Natural killer cell (primary cell): ENCODE measurements around the gene SMPD2. TPM values are rescaled to one million over a fixed set of nuclear protein-coding genes. Genes with fewer than 3 reads are reported as not detected.
"Not testable (repeated sequence)": the region's sequence is repeated elsewhere in the genome, so short reads cannot be mapped to it uniquely, and the experiment has no call there.

Source experiments
- ATAC-seq, 3 donors: fragments of 150-1000 bp in 2 of 3; fragments of 200-7000 bp in 1 of 3; cut with Tn5 transposase; 1 replicate in 1 of 3; 2 replicates in 2 of 3; pipeline ENCODE4 v1.10.0; 2021; ENCODE audit warnings: mild to moderate bottlenecking in 2 of 3, moderate library complexity in 2 of 3
- DNase-seq, 2 donors: peaks; one replicate each; pipeline versions ENCODE4 v3.0.0 to v3.0.0-alpha.2; 2013 to 2021; ENCODE audit warnings: mixed read lengths in 1 of 2
- H3K27ac ChIP-seq: one replicate; pipeline ENCODE4 v1.5.1; 2013; ENCODE audit warnings: mild to moderate bottlenecking, low read length
- H3K27me3 ChIP-seq: one replicate; pipeline ENCODE4 v1.6.1; 2013; ENCODE audit warnings: low read length; ENCODE audit not compliant: control insufficient read depth, insufficient read depth
- H3K36me3 ChIP-seq: one replicate; pipeline ENCODE4 v1.6.1; 2013; ENCODE audit warnings: low read length; ENCODE audit not compliant: control insufficient read depth, insufficient read depth
- H3K4me1 ChIP-seq: one replicate; pipeline ENCODE4 v1.6.1; 2013; ENCODE audit warnings: low read length; ENCODE audit not compliant: control insufficient read depth, insufficient read depth
- H3K4me3 ChIP-seq: one replicate; pipeline ENCODE4 v1.5.1; 2013; ENCODE audit warnings: low read length
- H3K9me3 ChIP-seq: one replicate; pipeline ENCODE4 v1.6.1; 2013; ENCODE audit warnings: low read length; ENCODE audit not compliant: control insufficient read depth, insufficient read depth
- H3K27ac Mint-ChIP-seq, 2 donors: one replicate each; pipeline ENCODE4 v1.8.0; 2022; ENCODE audit warnings: mild to moderate bottlenecking in 2 of 2, mixed read lengths in 2 of 2, moderate library complexity in 1 of 2
- H3K27me3 Mint-ChIP-seq, 2 donors: one replicate each; pipeline ENCODE4 v1.8.0; 2022; ENCODE audit warnings: low read depth in 2 of 2, mixed read lengths in 2 of 2
- H3K36me3 Mint-ChIP-seq: one replicate; pipeline ENCODE4 v1.8.0; 2022; ENCODE audit warnings: mixed read lengths
- H3K4me1 Mint-ChIP-seq, 2 donors: one replicate each; pipeline ENCODE4 v1.8.0; 2022; ENCODE audit warnings: mixed read lengths in 2 of 2
- H3K4me3 Mint-ChIP-seq: one replicate; pipeline ENCODE4 v1.8.0; 2022; ENCODE audit warnings: mild to moderate bottlenecking, moderate library complexity, mixed read lengths
- H3K9me3 Mint-ChIP-seq, 2 donors: one replicate each; pipeline ENCODE4 v1.8.0; 2022; ENCODE audit warnings: mixed read lengths in 2 of 2
- CTCF ChIP-seq: fragments of 200-600 bp; IDR thresholded peaks from one replicate; pipeline ENCODE4 v1.8.0; 2022; ENCODE audit warnings: antibody characterized with exemption
- WGBS: methylation state at CpG from one replicate; pipeline ENCODE4 v1.1.7; 2013; ENCODE audit warnings: missing lambda C conversion rate; ENCODE audit not compliant: insufficient coverage; 5-methylcytosine and 5-hydroxymethylcytosine counted together
- intact Hi-C: fragments of 100-400 bp; cut with micrococcal nuclease; formaldehyde crosslinking; loops from one replicate; pipeline ENCODE4 v1.14.2; 2022
- total RNA-seq, 4 donors: library from RNA; stranded (reverse); fragments of 120-200 nt in 1 of 4; gene quantifications; one replicate each; pipeline versions ENCODE4 v1.2.3 to v1.2.4, GENCODE V29; 2013 to 2022

The SMPD2 gene
- total RNA-seq, 3 donors from 2014 or later (not counting 1 experiment from before 2014, with no cell fraction given), result 25.0 to 37.3 (median 29.3) TPM

- H3K4me1 Mint-ChIP-seq, result peaks cover 47 to 48% of the 10 kb centered on the region in 2 donors
- Histone ChIP-seq H3K27ac (peak overlapping the region; percentile 63), H3K4me1 (peaks cover 41% of the 10 kb centered on the region), H3K9me3 (no peaks in the 10 kb centered on the region), H3K27me3 (no peaks in the 10 kb centered on the region), H3K4me3 (no peak overlapping the region), H3K36me3 (peaks cover 26% of the 10 kb centered on the region)
- peak; percentile 42 to 75 for DNase-seq
- intact Hi-C loops, result loop anchor here (2.0 to 10.0 kb wide), 2 partner anchors 24 to 236 kb away; partner anchors contain the start of genes AK9, FIG4 and ZBTB24
- H3K4me3 Mint-ChIP-seq, result no peak overlapping the region
- no peak for TF ChIP-seq CTCF
- H3K27ac Mint-ChIP-seq, result peak overlapping the region; percentile 27 to 99
- peak; percentile 56 to 61 (median 58) for ATAC-seq
- peaks cover 15% of the 10 kb centered on the region for H3K36me3 Mint-ChIP-seq
- H3K9me3 Mint-ChIP-seq, result no peaks in the 10 kb centered on the region
- WGBS, result 2% methylated on average over 5 of the region's 5 CpGs
- H3K27me3 Mint-ChIP-seq, result no peaks in the 10 kb centered on the region
Observed at GRCh38 chr6:109458774-109459531, 18.4 kb downstream of the SMPD2 start.

- Mint-ChIP-seq H3K27ac (peak overlapping the region in 1 of 2 donors; percentile 99), H3K36me3 (peaks cover 24% of the 10 kb centered on the region), H3K4me1 (peaks cover 33 to 39% of the 10 kb centered on the region in 2 donors), H3K27me3 (no peaks in the 10 kb centered on the region), H3K4me3 (no peak overlapping the region), H3K9me3 (no peaks in the 10 kb centered on the region)
- WGBS, result 100% methylated on average over 1 of the region's 3 CpGs
- Histone ChIP-seq H3K4me1 (peaks cover 33% of the 10 kb centered on the region), H3K36me3 (peaks cover 38% of the 10 kb centered on the region), H3K27me3 (no peaks in the 10 kb centered on the region), H3K9me3 (no peaks in the 10 kb centered on the region), H3K4me3 (no peak overlapping the region), H3K27ac (no peak overlapping the region)
- no peak for ATAC-seq
- intact Hi-C loops, result no loop called here
- no peak for DNase-seq
- no peak for TF ChIP-seq CTCF
Observed at GRCh38 chr6:109460161-109460829, 19.8 kb downstream of the SMPD2 start.

GRCh38 chr6:109461205-109461604 is 20.7 kb downstream of the SMPD2 start:
- H3K27ac ChIP-seq, H3K9me3 ChIP-seq, DNase-seq, H3K4me3 Mint-ChIP-seq, intact Hi-C loops, H3K4me3 ChIP-seq, H3K27me3 ChIP-seq, H3K27me3 Mint-ChIP-seq, ATAC-seq, H3K27ac Mint-ChIP-seq, H3K9me3 Mint-ChIP-seq: not testable (repeated sequence)
- Histone ChIP-seq H3K4me1 (peaks cover 29% of the 10 kb centered on the region), H3K36me3 (peaks cover 47% of the 10 kb centered on the region)
- peaks cover 30% of the 10 kb centered on the region for H3K36me3 Mint-ChIP-seq
- 100% methylated on average over 1 of the region's 1 CpG for WGBS
- H3K4me1 Mint-ChIP-seq, result peaks cover 32 to 39% of the 10 kb centered on the region in 2 donors
